Measurements from ENCODE around the gene CCDC197.

CCDC197 gene

GRCh38 chr14:94043111-94043755 lies 46.1 kb downstream of the CCDC197 start:
- Histone ChIP-seq H3K4me2 (ENCODE audit: low read length) (no peak overlapping the region), H4K20me1 (ENCODE audit: insufficient read depth, low read length) (no peaks in the 10 kb centered on the region), H3K27ac (ENCODE audit: low read length) (no peak overlapping the region), H3K9me3 (ENCODE audit: insufficient read depth, low read length) (no peaks in the 10 kb centered on the region), H3K27me3 (ENCODE audit: low read depth, low read length) (no peaks in the 10 kb centered on the region), H3K79me2 (ENCODE audit: low read length) (no peaks in the 10 kb centered on the region), H2AFZ (ENCODE audit: low read depth, low read length) (no peak overlapping the region), H3K9ac (ENCODE audit: low read length) (no peak overlapping the region), H3K4me3 (ENCODE audit: low read length) (no peak overlapping the region), H3K36me3 (replicated peaks; ENCODE audit: low read depth, low read length) (peaks cover 33% of the 10 kb centered on the region), H3K4me1 (ENCODE audit: low read length) (no peaks in the 10 kb centered on the region)
- no peak for TF ChIP-seq EZH2phosphoT487 (IDR thresholded peaks at IDR 0.05; ENCODE audit: low read depth)
- no peak for TF ChIP-seq CTCF (IDR thresholded peaks at IDR 0.05; ENCODE audit: low read depth, low read length)

- Histone ChIP-seq H3K27ac (ENCODE audit: low read length) (no peak overlapping the region), H3K36me3 (replicated peaks; ENCODE audit: low read depth, low read length) (peaks cover 39% of the 10 kb centered on the region), H3K9ac (ENCODE audit: low read length) (no peak overlapping the region), H3K4me3 (ENCODE audit: low read length) (no peak overlapping the region), H4K20me1 (ENCODE audit: insufficient read depth, low read length) (no peaks in the 10 kb centered on the region), H3K4me1 (ENCODE audit: low read length) (no peaks in the 10 kb centered on the region), H3K79me2 (ENCODE audit: low read length) (no peaks in the 10 kb centered on the region), H3K27me3 (ENCODE audit: low read depth, low read length) (no peaks in the 10 kb centered on the region), H2AFZ (ENCODE audit: low read depth, low read length) (no peak overlapping the region), H3K4me2 (ENCODE audit: low read length) (no peak overlapping the region), H3K9me3 (ENCODE audit: insufficient read depth, low read length) (no peaks in the 10 kb centered on the region)
- no peak for TF ChIP-seq CTCF (IDR thresholded peaks at IDR 0.05; ENCODE audit: low read depth, low read length)
- TF ChIP-seq EZH2phosphoT487 (IDR thresholded peaks at IDR 0.05; ENCODE audit: low read depth), result no peak
These were observed 46.8 kb downstream of the CCDC197 start for GRCh38 chr14:94043756-94044475.

GRCh38 chr14:94044476-94045091 lies 47.5 kb downstream of the CCDC197 start:
- Histone ChIP-seq H3K27ac (ENCODE audit: low read length) (no peak overlapping the region), H3K4me1 (ENCODE audit: low read length) (no peaks in the 10 kb centered on the region), H3K4me2 (ENCODE audit: low read length) (no peak overlapping the region), H3K9me3 (ENCODE audit: insufficient read depth, low read length) (no peaks in the 10 kb centered on the region), H3K9ac (ENCODE audit: low read length) (no peak overlapping the region), H3K36me3 (replicated peaks; ENCODE audit: low read depth, low read length) (peaks cover 45% of the 10 kb centered on the region), H3K27me3 (ENCODE audit: low read depth, low read length) (no peaks in the 10 kb centered on the region), H3K79me2 (ENCODE audit: low read length) (no peaks in the 10 kb centered on the region), H3K4me3 (ENCODE audit: low read length) (no peak overlapping the region), H4K20me1 (ENCODE audit: insufficient read depth, low read length) (no peaks in the 10 kb centered on the region), H2AFZ (ENCODE audit: low read depth, low read length) (no peak overlapping the region)
- TF ChIP-seq EZH2phosphoT487 (IDR thresholded peaks at IDR 0.05; ENCODE audit: low read depth) (no peak), CTCF (IDR thresholded peaks at IDR 0.05; ENCODE audit: low read depth, low read length) (no peak)

- Histone ChIP-seq H3K9ac (ENCODE audit: low read length) (no peak overlapping the region), H3K4me2 (ENCODE audit: low read length) (no peak overlapping the region), H3K79me2 (ENCODE audit: low read length) (no peaks in the 10 kb centered on the region), H3K4me1 (ENCODE audit: low read length) (no peaks in the 10 kb centered on the region), H3K9me3 (ENCODE audit: insufficient read depth, low read length) (no peaks in the 10 kb centered on the region), H3K36me3 (replicated peaks; ENCODE audit: low read depth, low read length) (peaks cover 50% of the 10 kb centered on the region), H4K20me1 (ENCODE audit: insufficient read depth, low read length) (0 out of 2 replicates have a peak, but pooled peaks cover 4% of the 10 kb centered on the region), H2AFZ (ENCODE audit: low read depth, low read length) (no peak overlapping the region), H3K27ac (ENCODE audit: low read length) (no peak overlapping the region), H3K27me3 (ENCODE audit: low read depth, low read length) (no peaks in the 10 kb centered on the region), H3K4me3 (ENCODE audit: low read length) (no peak overlapping the region)
- TF ChIP-seq CTCF (IDR thresholded peaks at IDR 0.05; ENCODE audit: low read depth, low read length) (no peak), EZH2phosphoT487 (IDR thresholded peaks at IDR 0.05; ENCODE audit: low read depth) (no peak)
These were observed 48.0 kb downstream of the CCDC197 start for GRCh38 chr14:94045101-94045500.
